ENCODE data around the gene RTN1.

DNA sequence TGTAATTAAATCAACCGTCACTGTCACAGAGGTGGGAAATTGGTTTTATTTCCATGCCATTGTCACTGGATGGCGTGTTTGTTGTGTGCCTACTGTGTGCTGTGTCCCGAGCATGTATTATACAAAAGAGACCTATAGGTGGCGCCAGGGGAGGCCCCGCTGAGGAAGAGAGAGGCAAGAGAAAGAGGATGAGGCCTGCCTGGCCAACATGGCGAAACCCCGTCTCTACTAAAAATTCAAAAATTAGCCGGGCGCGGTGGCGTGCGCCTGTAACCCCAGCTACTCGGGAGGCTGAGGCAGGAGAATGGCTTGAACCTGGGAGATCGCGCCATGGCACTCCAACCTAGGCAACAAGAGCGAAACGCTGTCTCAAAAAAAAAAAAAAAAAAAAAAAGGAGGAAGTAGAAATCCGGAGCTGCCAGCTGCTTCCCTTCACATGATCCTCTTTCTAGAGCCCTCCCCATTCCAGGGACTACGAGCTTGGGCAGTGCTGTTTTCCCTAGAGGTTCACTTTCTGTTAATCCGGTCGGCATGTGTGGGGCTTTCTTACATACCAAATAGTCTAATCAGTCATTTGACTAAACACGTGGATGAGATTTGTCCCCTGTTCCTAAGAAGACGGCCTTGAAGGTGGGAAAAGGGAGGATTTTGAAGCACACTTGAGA lies 287.6 kb downstream of the RTN1 start:
- TF ChIP-seq EZH2 (IDR thresholded peaks at IDR 0.05; ENCODE audit: borderline replicate concordance, low read length): no peak
- TF ChIP-seq, protein P1, sequence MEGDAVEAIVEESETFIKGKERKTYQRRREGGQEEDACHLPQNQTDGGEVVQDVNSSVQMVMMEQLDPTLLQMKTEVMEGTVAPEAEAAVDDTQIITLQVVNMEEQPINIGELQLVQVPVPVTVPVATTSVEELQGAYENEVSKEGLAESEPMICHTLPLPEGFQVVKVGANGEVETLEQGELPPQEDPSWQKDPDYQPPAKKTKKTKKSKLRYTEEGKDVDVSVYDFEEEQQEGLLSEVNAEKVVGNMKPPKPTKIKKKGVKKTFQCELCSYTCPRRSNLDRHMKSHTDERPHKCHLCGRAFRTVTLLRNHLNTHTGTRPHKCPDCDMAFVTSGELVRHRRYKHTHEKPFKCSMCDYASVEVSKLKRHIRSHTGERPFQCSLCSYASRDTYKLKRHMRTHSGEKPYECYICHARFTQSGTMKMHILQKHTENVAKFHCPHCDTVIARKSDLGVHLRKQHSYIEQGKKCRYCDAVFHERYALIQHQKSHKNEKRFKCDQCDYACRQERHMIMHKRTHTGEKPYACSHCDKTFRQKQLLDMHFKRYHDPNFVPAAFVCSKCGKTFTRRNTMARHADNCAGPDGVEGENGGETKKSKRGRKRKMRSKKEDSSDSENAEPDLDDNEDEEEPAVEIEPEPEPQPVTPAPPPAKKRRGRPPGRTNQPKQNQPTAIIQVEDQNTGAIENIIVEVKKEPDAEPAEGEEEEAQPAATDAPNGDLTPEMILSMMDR (IDR thresholded peaks at IDR 0.05; ENCODE audit: low read length): 0 out of 2 replicates have a peak, but pooled peaks have one; percentile 27

Measured in OCI-LY1 (cell line).